GM18909 (cell line): ENCODE data around the gene TACC2.

Source experiments
- ATAC-seq: cut with Tn5 transposase; IDR thresholded peaks from one replicate; pipeline ENCODE4 v1.9.1; 2021; ENCODE audit warnings: mild to moderate bottlenecking; ENCODE audit not compliant: unreplicated experiment, poor library complexity

TACC2 gene

DNA sequence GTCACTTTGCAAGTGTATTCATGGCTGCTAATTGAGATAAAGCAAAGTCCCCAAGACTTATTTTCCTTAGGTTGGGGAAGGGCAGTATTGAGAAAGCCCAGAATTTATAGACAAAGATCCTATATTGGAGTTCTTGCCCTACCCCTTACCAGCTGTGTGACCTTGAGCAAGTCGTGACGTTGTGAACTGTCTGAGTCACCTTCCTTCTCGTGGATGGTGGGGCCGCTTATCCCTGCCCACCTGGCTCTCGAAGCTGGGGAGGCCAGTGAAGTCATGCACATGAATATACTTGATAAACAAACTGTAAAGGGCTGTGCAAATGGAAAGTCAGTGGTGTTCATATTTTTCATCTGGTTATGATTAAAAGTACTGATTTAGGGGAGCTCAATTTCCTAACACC lies 127.4 kb downstream of the TACC2 start:
- ATAC-seq: no peak

DNA sequence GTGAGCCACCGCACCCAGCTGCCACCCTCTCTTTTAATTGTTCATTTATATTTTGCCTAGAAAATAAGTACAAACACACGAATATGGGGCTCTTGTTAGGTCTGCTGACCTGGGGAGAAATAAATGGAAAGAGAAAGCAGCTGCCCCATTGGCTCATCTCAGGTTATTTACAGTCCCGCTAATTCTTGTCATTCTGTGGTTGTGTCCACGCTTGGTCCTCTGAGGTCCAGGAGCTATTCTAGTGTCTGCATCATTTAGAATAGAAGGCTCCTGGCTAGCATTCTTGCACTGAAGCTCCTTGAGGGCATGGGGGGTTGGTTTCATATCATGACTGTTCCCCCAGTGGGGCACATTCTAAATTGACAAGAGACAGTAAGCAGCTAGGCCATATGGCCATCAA lies 128.5 kb downstream of the TACC2 start:
- no peak for ATAC-seq

GRCh38 chr10:122120008-122120744 lies 131.2 kb downstream of the TACC2 start:
- ATAC-seq: no peak

DNA sequence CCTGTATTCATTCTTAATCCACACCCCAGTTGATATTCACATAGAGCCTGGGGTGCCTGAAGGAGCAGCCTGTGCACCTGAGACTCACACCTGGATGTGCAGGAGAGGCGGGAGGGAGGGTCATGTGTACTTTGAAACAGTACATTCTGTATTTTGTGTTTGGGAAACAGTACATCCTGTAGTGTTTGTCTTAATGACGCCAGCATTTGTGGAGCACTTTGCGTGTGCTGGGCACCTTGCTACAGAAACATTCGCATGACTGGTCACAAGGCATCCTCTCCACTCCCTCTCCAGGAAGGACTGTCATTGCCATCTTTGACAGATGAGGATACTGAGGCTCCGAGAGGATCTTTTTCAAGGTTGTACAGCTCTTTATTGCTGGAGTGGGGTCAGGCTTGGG lies 132.1 kb downstream of the TACC2 start:
- no peak for ATAC-seq

GRCh38 chr10:122122493-122122892 lies 133.5 kb downstream of the TACC2 start:
- no peak for ATAC-seq

- ATAC-seq: no peak
These were observed 134.2 kb downstream of the TACC2 start for GRCh38 chr10:122123186-122123585.

GRCh38 chr10:122124342-122124741 lies 135.4 kb downstream of the TACC2 start:
- no peak for ATAC-seq

DNA sequence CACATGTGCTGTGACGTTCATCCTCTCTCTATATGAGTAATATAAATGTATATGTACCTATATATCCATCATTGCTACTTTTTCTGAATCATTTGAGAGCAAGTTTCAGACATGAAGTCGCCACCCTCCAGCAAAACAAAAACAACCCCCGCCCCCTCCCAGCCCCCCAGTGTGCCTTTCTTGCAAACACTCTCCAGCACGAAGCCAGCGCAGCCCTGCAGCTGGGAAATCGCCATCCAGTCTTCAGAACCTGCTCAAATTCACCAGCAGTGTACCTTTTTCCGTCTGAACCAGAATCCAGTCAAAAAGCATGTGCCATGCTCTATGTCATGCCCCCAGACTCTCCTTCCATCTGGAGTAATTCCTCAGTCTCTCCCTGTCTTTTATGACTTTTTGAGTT lies 135.8 kb downstream of the TACC2 start:
- no peak for ATAC-seq

DNA sequence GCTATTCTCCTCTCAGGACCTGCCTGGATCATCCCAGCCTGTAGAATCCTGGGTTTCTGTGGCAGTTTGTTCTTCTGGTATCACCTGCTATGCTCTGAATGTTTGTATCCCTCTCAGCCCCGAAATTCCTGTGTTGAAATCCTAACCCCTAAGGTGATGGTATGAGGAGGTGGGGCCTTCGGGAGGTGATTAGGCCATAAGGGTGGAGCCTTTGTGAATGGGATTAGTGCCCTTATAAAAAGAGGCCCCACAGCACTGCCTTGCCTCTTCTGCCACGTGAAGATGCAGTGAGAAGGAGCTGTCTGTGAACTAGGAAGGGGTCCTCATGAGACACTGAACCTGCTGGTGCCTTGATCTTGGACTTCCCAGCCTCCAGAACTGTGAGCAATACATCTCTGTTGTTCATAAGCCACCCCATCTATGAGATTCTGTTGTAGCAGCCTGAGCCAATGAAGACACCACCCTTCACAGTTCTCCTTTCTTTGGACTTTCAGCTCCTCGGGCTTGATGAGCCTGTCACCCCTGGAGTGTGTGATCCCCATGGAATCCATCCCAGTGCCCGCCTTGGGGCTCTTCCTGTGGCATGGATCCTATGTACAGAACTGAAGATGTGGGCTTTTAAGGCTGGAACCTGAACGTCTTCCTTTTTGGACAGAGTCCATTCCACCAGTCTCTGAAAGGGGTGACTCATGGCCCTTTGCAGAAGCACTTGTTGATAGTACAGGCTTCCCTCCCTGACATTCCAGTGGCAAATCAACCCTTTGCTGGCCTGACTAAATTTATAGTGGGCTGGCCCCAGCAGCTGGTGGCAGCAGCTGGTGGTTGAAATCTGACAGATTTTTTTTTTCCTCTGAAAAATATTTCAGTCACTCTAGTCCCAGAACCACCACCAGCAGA lies 138.0 kb downstream of the TACC2 start:
- no peak for ATAC-seq

DNA sequence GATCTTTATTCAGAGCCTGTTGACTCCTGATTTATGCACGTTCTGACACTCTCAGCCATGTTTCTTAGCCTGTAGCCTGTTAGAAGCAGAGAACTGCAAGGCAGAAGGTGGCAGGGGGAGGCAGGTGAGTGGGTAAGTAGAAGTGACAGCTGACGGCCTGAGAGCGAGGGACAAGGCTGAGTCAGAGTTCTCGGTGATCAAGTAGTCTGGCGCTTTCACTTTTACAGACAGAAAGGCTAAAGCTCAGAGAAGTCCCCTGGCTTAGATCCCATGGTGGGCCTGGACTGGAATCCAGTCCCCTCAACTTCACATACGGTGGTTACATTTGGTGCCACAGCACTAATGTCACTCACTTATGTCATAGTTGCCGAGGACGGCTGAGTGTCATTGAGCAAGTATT lies 139.0 kb downstream of the TACC2 start:
- ATAC-seq: no peak

GRCh38 chr10:122128357-122128756 lies 139.4 kb downstream of the TACC2 start:
- ATAC-seq: no peak

DNA sequence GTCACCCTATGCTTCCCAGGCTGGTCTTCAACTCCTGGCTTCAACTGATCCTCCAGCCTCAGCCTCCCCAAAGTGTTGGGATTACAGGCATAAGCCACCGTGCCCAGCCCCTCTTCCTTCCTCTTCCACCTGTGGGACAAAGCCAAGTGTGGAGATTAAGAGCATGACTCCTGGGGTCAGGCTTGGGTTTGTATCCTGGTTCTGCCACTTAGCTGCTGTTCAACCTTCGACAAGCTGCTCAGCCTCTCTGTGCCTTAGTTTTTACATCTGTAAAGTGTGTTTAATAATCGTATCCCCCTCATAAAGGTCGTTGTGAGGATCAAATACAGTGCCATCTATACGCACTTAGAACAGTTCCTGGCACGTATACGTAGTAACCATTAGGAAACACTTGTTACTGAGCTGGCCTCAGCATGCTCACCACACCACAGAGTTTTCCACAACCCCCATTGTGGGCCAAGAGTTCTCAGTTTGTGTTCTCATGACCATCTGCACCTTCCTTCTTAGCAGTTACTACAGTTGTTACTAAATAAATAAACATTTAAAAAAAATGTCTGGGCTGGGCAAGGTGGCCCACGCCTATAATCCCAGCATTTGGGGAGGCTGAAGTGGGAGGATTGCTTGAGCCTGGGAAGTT lies 141.6 kb downstream of the TACC2 start:
- no peak for ATAC-seq

DNA sequence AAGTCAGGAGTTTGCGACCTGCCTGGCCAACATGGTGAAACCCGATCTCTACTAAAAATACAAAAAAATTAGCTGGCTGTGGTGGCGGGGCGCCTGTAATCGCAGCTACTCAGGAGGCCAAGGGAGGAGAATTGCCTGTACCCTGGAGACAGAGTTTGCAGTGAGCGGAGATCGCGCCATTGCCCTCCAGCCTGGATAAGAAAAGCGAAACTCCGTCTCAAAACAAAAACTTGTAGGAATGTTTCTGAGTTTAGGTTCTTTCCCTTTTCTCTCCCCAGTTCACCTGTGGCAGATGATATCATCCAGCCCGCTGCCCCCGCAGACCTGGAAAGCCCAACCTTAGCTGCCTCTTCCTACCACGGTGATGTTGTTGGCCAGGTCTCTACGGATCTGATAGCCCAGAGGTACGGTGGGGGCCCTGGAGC lies 143.4 kb downstream of the TACC2 start:
- no peak for ATAC-seq

- ATAC-seq: no peak
These were observed 144.1 kb downstream of the TACC2 start for GRCh38 chr10:122132882-122133565.

GRCh38 chr10:122135251-122136025 lies 146.5 kb downstream of the TACC2 start:
- no peak for ATAC-seq

DNA sequence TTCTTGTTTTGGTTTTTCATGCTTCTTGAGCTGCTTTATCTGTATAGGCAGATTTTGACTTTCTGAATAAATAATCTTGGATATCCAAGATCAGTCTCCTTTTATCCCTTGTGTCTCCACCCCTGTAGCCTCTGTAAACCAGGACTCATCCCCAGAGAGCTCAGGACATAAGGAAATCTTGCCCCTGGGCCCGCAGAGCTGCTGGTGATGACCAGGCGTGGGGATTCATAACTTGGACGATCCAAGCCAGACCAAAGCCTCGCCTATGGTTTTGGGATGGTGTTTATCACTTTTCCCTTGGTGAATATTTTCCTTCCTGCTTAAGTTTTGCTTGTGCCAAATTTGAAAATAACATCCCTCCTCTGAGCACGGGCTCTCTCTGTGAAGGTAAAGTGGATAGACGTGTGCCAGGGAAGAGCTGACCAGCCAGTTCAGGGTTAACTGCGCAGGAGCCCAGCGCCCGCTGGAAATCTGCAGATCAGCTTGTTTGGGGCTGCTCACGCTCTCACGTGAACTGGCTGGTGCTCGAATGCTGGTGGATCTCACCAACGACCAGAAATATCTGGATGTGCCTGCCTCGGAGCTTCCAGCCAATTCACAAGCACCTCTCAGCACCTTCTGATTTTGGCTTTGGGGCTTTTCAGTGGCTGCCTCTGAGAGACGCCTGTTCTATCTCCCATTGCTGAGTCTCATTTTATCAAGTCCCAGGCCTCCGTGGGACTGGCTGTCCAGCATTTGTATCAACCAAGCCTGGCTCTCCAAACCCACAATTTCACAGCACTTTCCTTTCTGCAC lies 150.1 kb downstream of the TACC2 start:
- no peak for ATAC-seq

DNA sequence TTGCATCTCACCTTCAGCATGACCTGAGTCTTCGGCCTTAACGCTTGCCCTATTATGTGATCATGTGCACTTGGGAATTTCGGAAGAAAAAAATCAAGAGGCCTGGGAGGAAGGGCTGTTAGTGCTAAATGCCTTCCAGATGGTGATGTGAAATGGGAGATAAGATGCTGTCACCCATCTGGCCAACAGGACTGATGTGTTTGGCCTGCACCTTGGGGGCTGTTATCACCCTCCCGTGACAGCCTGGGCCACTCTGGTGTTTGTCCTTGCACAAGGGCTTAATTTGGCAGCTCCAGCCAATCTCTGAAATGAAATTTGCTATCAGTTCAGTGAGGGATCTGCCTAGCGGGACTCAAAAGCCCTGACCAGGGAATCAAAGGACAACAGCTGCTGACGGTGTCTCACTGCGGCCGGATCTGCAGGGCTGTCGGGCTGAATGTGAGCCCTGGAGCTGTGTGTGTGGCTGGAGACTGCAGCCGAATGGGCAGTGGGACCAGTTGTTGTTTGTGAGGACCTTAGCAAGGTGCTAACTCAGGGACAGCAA lies 150.7 kb downstream of the TACC2 start:
- no peak for ATAC-seq

GRCh38 chr10:122140461-122140902 lies 151.5 kb downstream of the TACC2 start:
- ATAC-seq: no peak
